ENCODE data around the gene FAM78B. TPM values are rescaled to one million over a fixed set of nuclear protein-coding genes. Genes with fewer than 3 reads are reported as not detected.
A peak's percentile ranks its signal among the peaks of the same experiment; 100 is the strongest.

Gene FAM78B
- total and polyA plus RNA-seq, 10 of the 15 experiments (the other 5 are each of a cell fraction or from before 2014, with no cell fraction given): 0.10 to 4.9 (median 1.6) TPM

- TF ChIP-seq ZNF687 (IDR thresholded peaks at IDR 0.05): peak; percentile 31; the same call in 1 of the 2 replicates
- TF ChIP-seq IKZF1 (conservative IDR thresholded peaks at IDR 0.05): 0 out of 2 replicates have a peak, but pooled peaks have one; percentile 17
- peak; percentile 39; the same call in 1 of the 2 replicates for TF ChIP-seq MTA2 (IDR thresholded peaks at IDR 0.05; ENCODE audit: low read depth)
Measured at GRCh38 chr1:166089804-166090203, 77.0 kb downstream of the FAM78B start (continued).

- Histone ChIP-seq H3K9ac (ENCODE audit: control insufficient read depth, insufficient read depth, low read length) (no peak overlapping the region), H3K27ac (ENCODE audit: control insufficient read depth, insufficient read depth) (no peak overlapping the region), H3K27me3 (replicated peaks in 1 of 2; ENCODE audit: control insufficient read depth in 2 of 2, insufficient read depth in 2 of 2, low read length in 1 of 2) (no peaks in the 10 kb centered on the region), H3K4me3 (no peak overlapping the region), H3K4me2 (ENCODE audit: control insufficient read depth, insufficient read depth) (no peak overlapping the region), H2AFZ (ENCODE audit: control insufficient read depth, low read depth, low read length) (no peak overlapping the region), H3K4me1 (ENCODE audit: control insufficient read depth, insufficient read depth, low read length) (peaks cover 12% of the 10 kb centered on the region), H3K9me3 (replicated peaks; ENCODE audit: control insufficient read depth, insufficient read depth, low read length) (no peaks in the 10 kb centered on the region; the same call in 2 of the 3 replicates), H3K79me2 (ENCODE audit: control insufficient read depth, insufficient read depth, low read length) (no peaks in the 10 kb centered on the region), H3K36me3 (ENCODE audit: control insufficient read depth in 2 of 2, insufficient read depth in 2 of 2, low read length in 1 of 2) (no peaks in the 10 kb centered on the region), H4K20me1 (ENCODE audit: control insufficient read depth, insufficient read depth) (no peaks in the 10 kb centered on the region)
- DNase-seq (ENCODE audit: low read depth, low spot score): no peak
- POLR2A ChIA-PET: no interaction called here
- 58% methylated on average over 4 of the region's 4 CpGs for WGBS (ENCODE audit: insufficient coverage, insufficient replicate concordance, low lambda C conversion rate, missing lambda C conversion rate)
- CTCF ChIA-PET: interaction anchor here (0.7 to 1.8 kb wide), 3 partner anchors 34 to 81 kb away, joined by 3 to 4 read pairs (median 3); partner anchors contain the start of gene FAM78B
- intact Hi-C loops (cut with micrococcal nuclease; ENCODE audit: unreplicated experiment): loop anchor here (5.0 kb wide), 1 partner anchor 79 kb away; the partner anchor contains the start of gene FAM78B
- no peak for FAIRE-seq
- in situ Hi-C loops (cut with MboI): no loop called here
- SMC1A ChIA-PET (ENCODE audit: uncharacterized antibody, unreplicated experiment): interaction anchor here (1.6 kb wide), 1 partner anchor 79 kb away, joined by 4 read pairs; the partner anchor contains the start of gene FAM78B
- TF ChIP-seq FOS (IDR thresholded peaks at IDR 0.05; ENCODE audit: borderline replicate concordance, extremely low read depth, insufficient read length) (no peak), MYB (IDR thresholded peaks at IDR 0.05; ENCODE audit: borderline replicate concordance, low read depth, low read length) (no peak), RUNX3 (IDR thresholded peaks at IDR 0.05; ENCODE audit: low read length) (no peak), TBL1XR1 (IDR thresholded peaks at IDR 0.05; ENCODE audit: low read depth, low read length) (no peak), NFYA (IDR thresholded peaks at IDR 0.05; ENCODE audit: borderline replicate concordance, low read depth, low read length) (no peak)
- no TSS peak for BruUV-seq (replicated peaks)
- RAD21 ChIA-PET (ENCODE audit: unreplicated experiment): no interaction called here
- ATAC-seq: no peak
Measured at GRCh38 chr1:166088572-166088955, 78.2 kb downstream of the FAM78B start.

Measured in GM12878 (cell line).